Stimulated activated CD4-positive, alpha-beta T cell treated with anti-CD3 and anti-CD28 coated beads, TNF-alpha, amount 100 ng/mL, for 4 hours (primary cell): Measurements from ENCODE around the gene SDR9C7.
"Not testable (repeated sequence)": the region's sequence is repeated elsewhere in the genome, so short reads cannot be mapped to it uniquely, and the experiment has no call there.

ENCODE experiments used
- DNase-seq, 3 experiments: peaks; one replicate each; pipeline ENCODE4 v3.0.0-alpha.2; 2020; ENCODE audit warnings: low read depth in 3 of 3

The SDR9C7 gene

DNA sequence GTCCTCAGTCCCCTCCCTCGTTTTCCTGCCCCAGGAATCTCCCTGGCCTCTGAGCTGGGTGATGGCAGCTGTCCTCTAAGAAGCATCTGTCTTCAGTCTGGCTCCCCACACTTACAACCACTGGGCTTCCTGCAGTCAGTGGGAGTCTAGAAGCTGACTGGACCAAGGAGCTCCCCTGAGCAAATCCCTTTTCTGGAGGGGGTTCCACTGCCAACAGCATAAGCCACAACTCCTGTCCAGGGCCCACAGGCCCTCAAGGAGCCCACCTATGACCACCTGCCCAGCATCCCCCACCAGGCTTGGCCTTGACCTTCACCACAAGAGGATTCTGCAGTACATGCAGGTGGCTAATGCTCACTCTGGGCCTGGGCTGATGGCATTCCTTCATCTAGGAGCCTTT, 19.1 kb upstream of the SDR9C7 start:
- DNase-seq = no peak

DNA sequence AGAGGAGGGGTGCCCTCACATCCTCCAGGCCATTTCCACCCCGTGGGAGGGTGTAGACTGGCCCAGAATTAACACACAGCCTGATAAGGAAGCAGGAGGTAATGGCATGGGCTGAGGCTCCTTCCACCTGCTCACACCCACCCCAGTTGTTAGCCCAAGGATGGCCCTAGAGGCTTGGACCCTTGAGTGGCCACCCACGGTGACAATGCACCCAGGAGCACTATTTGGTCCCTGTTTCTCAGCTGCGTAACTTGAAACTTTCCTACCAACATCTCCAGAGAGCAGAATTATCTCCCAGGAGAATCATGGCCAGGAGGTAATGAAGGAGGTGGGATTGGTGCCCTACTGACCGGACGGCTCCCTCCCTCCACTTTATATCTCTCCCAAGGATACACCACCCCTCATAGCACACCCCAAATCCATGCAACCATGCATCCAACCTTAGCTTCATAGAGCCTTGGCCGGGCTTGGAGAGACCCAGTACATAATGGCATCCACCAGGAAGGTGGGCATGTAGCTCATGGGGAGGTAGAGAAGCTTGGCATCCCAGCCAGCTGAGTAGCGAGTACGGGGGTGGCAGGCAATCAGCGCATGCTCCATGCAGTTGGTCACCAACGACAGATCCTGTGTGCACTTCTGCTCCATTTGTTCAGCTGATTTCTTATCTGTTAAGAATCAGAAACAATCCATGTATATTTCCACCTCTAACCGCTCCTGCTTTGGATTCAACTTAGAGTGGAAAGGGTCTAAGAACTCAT, 17.6 kb upstream of the SDR9C7 start:
- no peak for DNase-seq

DNA sequence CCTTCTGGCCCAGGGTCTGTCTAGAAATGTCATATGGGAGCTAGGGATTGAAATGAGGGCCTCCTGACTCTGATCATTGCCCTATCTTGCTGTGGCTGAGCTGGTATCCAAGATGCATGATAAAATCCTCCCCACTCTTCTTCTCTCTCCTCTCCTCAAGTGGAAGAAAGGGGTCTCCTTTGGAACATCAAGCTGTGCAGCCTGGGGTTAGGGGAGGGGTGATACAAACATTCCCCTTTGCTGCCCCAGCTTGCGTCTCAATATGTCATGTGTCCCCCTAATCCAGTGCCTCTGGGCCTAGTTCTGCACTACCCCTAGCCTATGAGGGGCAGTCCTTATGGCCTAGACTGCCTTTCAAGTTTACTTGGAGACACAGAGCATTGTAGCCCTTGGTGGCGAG, 14.7 kb upstream of the SDR9C7 start:
- no peak for DNase-seq

DNA sequence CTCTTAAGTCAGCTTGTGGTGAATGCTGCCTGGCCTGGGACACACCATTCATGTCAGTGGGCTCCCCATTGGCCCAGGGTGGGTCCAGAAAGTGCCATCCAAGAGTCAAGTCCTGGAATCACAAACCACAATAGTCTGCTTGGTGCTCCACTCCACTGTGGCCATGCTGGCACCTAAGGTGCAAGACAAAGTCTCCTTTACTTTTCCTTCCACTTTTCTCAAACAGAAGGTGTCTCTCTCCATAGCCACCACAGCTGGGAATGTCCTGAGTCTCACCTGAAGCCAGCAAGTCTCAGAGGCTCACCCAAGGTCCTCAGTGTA, 14.2 kb upstream of the SDR9C7 start:
- no peak for DNase-seq

DNA sequence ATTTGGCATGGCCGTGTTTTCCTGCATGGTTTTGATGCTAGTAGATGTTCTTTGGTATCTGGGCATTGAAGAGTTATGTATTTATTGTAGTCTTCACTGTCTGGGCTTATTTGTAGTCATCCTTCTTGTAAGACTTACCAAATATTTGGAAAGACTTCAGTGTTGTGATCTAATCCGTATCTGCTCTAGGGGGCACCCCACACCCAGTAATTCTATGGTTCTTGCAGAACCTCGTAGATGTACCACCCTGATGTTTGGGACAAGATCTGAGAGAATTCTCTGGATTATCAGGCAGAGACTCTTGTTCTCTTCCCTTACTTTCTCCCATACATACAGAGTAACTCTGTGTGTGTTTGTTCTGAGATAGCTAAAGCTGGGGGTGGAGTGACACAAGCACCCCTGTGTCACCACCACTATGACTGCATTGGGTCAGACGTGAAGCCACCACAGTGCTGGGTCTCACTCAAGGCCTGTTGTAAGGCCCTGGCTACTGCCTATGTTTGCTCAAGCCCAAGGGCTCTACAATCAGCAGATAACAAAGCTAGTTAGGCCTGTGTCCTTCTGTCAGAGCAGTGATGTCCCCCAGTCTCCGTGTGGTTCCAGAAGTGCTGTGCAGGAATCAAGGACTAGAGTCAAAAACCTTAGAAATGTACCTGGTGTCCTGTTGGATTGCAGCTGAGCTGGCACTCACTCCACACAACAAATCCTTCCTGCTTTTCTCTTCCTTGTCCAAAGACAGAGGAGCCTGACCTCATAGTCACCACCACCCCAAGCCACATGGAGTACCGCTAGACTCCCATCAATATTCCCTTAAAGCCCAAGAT, 13.6 kb upstream of the SDR9C7 start:
- no peak for DNase-seq

DNA sequence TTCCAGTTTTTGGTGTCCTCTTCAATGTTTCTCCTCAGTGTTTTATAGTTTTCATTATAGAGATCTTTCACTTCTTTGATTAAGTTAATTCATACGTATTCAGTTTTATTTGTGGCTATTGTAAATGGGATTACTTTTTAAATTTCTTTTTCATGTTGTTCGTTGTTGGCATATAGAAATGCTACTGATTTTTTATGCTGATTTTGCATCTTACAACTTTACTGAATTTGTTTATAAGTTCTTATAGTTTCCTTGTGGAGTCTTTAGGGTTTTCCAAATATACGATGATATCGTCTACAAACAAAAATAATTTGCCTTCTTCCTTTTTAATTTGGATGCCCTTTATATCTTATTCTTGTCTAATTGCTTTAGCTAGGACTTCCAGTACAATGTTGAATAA, 9.7 kb upstream of the SDR9C7 start:
- DNase-seq = no peak

DNA sequence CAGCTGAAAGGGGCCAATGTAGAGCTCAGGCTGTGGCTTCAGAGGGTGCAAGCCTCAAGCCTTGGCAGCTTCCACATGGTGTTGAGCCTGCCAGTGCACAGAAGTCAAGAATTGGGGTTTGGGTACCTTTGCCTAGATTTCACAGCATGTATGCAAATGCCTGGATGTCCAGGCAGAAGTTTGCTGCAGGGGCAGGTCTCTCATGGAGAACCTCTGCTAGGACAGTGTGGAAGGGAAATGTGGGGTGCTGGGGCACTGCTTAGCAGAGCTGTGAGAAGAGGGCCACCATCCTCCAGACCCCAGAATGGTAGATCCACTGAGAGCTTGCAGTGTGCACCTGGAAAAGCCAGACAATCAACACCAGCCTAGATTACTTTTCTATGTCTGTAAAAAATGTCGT, 9.2 kb upstream of the SDR9C7 start:
- not testable (repeated sequence) for DNase-seq

DNA sequence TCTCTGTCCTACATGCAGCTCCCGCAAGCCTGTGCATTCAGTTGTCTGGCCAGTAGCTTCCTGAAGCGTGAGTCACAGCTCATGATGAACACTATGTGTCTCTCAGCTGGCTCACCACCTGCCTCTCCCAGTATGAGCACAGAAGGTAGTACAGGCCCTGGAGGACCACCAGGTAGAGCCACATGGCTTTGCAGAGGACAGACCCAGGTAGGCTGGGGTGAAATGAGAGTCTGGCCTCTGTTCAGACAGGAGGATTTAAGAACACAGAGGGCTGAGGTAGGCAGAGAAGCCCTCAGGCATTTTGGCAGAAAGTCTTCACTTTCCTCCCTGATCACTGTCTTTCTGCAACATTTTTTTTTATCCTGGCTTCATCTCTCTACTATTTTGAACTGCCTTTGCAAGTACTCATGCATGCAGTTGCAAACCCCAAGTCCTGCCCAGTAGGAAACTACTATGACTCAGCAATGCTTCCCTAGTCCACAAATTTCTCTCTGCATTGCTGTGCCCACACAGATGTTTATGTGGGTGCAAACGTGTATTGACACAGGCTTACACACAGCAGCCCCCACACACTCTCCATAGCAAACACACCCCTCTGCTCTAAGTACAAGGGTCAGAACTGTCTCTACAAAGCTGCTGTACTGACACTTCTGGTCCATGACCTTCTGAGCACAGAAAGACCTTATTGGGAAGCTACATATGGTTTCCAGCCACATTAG, 7.2 kb upstream of the SDR9C7 start:
- DNase-seq = no peak

DNA sequence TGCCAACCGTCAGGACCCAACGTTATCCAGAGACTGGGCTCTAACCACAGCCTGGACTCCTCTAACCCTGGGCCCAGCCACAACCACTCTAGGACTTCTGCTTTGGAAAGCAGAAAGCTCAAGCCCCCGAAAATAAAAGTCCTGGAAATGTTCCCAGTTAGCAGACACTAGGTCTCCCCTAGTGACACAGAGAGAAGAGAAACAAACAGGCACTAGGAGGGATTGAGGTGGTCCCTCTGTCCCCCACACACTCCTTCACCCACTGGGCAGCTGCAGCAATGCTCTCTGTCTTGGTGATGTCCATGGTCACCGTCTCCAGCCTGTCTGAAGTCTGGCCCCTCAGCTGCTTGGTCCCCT, 6.7 kb upstream of the SDR9C7 start:
- not testable (repeated sequence) for DNase-seq

DNA sequence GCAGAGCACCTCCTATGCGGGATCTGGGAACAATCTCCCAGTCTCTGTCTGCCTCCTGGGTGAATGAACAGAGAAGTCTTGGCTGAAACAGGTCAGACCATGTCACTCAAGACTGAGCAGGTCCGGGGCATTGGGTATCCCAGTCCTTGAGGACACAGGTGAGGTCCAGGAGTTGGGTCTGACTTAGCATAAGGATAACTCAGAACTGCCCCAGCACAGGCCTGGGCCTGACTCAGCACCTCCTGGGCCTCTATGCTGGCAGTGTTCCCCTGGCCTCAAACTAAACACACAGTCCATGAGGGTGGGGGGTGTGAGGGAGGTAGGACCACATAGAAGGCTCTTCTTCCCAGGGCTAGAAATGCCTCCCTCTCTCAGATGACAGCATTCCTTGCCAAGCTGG, 1.5 kb upstream of the SDR9C7 start:
- no peak for DNase-seq

DNA sequence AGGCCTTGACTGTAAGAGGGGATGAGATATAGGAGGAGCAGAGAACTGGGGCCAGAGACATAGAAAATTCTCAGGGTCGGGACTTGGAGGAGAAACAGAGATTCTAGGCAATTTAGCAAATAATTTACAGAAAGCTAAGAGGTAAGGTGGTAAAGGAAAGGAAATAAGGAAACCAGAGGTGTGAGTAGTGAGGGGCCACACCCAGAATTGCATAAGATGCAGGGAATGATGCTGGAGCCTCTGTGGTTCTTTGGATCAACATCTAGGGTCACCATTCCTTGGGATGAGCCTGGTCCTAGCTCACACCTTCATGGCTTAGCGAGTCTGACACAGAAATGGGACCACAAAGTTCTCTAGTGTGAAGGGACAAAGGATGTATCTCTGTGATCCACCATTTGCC, 949 bp upstream of the SDR9C7 start:
- DNase-seq = no peak

DNA sequence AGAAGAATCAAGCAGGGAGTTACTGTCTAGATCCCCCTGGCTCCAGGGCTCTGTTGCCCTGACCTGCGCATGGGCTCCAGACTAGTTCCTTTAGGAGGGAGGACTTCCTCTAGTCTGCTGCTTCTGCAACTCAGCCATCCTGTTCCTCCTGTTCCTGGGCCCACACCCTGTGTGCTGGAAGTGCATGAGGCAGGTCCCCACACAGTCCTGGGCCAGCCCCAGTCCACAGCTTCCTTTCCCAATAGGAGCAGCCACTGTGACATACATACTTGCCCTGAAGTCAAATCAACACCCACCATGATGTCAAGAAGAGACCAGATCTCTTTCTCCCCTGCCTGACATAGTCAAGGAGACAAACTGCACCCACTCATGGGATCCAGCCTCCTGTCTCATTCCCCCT, 1.3 kb downstream of the SDR9C7 start:
- no peak for DNase-seq

DNA sequence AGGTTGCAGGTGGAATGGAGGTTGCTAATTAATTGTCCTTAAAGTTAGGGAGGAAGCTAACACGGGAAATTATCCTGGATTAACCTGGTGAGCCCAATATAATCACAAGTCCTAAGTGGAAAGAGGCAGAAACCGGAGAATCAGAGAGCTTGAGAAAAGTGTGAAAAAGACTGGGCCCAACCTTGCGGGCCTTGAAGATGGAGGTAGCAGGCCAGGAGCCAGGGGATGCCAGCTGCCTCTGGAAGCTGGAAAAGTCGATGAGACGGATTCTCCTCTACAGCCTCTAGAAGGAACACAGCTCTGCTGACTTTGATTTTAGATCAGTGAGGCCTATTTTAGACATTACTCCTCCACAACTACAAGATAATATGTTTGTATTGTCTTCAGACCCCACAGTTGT, 2.1 kb downstream of the SDR9C7 start:
- no peak for DNase-seq

DNA sequence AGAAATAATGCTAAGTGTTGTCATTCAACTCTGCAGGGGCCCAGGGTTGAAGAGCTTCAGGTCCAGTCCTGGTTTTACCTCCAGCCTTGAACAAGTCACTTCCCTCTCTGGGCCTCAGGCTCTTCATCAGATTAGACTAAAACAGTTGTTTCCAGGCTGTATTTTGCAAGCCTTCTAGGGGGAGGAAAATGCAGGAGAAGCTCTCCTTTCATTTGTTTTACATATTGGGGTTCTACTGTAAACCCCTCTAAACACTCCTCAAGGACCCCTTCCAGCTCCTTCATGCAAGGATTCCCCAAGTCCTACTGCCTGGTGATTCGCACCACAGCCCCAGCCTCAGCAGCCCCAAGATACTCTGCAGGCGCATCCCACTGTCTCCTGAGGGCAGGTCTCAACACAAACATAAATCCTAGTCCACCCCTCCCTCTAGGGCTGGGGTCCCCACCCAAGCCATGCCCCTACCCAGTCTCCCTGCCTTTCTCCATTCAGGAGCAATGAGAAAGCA, 2.7 kb downstream of the SDR9C7 start:
- DNase-seq = no peak

DNA sequence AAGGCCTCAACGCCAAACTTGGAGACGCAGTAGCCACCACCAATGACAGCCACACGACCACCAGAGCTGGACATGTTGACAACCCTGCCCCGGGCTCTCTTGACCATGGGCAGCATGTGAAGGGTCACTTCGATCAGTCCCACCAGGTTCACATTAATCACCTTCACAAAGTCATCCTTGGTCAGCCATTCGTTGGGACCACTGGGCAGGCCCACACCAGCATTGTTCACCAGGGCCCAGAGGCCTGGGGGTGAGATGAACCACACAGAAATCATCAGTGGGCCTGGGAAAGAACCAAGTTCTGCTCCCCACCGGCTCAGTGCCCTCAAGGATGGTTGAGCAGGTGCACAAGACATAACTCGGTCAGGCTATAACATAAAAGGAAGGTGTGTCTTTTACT, 4.0 kb downstream of the SDR9C7 start:
- no peak for DNase-seq

DNA sequence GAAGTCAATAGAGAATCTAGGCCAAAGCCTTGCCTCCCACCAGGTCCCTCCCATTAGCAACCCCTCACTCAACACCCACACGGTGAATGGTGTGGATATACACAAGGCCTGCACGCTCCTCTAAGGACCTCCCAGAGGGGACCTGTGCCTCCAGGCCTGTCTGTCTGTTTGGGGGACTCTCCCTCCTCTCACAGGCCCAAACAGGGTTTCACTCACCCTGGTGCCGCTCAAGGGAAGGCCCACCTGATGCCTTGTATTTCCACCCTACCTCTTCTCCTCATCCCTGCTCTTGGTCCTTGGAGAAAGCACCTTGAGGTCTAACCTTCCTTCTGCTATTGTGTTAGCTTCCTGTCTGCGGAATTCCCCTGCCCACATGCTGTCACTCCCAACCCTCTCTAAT, 4.4 kb downstream of the SDR9C7 start:
- no peak for DNase-seq

DNA sequence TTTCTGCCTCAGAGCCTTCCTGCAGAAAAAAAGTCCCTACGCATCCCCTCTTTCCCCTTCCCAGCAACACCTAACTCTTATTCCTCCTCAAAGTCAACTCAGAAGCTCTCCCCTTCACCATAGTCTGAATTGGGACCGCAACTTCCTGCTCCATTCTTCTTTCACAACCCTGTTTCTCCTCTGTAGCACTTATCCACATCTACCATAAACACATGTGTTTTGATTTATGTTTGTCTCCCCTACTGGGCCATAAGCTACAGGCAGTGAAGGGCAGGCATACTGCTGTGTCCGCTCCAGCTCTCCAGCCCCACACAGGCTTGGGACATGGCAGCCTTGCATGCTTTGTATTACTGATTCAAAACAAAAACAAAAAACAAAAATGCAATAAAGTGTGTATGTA, 5.9 kb downstream of the SDR9C7 start:
- DNase-seq = no peak

DNA sequence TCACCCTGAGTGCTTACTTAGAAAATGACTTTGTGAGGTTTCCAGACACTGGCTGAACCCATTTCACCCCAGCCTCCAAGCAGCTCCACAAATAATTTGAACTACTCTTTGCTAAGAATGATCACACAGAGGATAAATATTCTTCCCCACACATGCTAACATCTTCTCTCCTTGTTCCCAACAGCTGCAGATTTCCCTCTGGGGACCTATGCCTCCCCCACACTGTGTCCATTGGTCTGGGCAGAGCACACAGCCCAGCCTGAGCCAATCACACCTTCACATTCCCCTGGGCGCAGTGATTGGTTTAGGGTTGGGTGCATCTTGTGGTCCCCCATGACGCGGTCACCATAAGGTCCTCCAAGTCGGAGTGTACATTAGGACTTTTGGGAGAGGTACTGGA, 6.9 kb downstream of the SDR9C7 start:
- no peak for DNase-seq

DNA sequence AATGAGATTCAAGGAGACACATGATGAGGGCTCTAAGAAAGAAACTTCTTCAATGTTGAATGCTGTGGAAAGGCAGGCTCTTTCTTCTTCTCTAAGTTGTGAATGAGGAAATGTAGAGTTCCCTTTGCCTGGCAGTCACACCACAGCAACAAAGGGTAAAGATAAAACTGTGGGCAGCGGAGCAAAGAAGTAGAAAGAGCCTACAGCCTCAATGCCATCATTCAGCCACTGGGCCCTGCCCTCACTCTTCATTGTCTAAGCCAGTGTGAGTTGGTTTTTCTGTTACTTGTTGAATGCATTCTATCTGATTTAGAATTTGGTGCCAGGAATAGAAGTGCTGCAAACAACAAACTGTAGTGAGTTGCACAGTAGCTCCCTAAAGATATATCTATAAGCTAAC, 12.2 kb downstream of the SDR9C7 start:
- DNase-seq = no peak

DNA sequence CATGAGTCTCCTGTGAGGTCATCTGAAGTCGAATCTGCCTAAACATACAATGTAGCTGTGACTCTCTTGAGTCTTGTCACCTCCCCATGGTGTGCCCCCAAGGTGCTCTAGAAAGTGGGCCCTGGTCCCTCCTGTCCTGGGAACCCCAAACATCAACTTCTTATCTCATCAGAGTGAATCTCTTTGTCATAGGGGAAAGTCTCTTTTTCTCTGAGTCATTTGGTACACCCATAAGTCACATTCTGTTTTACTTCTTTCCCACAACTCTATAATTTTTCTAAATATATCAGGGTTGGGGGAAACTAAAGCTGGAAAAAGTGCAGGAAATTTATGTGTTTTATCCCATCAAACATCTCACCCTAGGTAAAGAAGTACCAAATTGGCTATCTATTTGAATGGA, 12.9 kb downstream of the SDR9C7 start:
- no peak for DNase-seq

DNA sequence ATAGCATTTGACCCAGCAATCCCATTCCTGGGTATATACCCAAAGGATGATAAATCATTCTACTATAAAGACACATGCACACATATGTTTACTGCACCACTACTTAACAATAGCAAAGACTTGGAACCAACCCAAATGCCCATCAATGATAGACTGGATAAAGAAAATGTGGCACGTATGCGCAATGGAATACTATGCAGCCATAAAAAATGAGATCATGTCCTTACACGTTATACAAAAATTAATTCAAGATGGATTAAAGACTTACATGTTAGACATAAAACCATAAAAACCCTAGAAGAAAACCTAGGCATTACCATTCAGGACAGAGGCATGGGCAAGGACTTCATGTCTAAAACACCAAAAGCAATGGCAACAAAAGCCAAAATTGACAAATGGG, 16.1 kb downstream of the SDR9C7 start:
- DNase-seq = not testable (repeated sequence)

DNA sequence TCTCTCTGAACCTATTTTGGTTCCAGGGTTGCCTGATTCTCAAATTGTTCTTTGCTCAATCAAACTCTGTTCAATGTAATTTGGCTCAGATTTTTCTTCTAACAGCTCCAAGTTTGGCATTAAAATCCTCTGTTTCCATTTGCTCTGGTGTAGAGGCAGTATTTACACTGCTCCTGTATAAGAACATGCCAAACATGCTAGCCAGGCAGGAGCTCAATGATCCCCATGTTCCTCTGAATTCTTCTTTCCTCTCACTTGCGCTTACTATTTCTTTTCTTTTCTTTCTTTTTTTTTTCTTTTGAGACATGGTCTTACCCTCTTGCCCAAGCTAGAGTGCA, 17.2 kb downstream of the SDR9C7 start:
- DNase-seq = no peak
